GM18498 (cell line): ENCODE results near the gene SGK1.
"Not testable (repeated sequence)": the region's sequence is repeated elsewhere in the genome, so short reads cannot be mapped to it uniquely, and the experiment has no call there.

ENCODE experiments used
- ATAC-seq: cut with Tn5 transposase; IDR thresholded peaks from one replicate; pipeline ENCODE4 v1.9.1; 2021; ENCODE audit warnings: mild to moderate bottlenecking, moderate library complexity; ENCODE audit not compliant: unreplicated experiment

SGK1 gene

GRCh38 chr6:134230940-134231339, 87.0 kb downstream of the SGK1 start:
- ATAC-seq = no peak

GRCh38 chr6:134230087-134230700, 87.7 kb downstream of the SGK1 start:
- no peak for ATAC-seq

GRCh38 chr6:134229520-134229919, 88.4 kb downstream of the SGK1 start:
- no peak for ATAC-seq

GRCh38 chr6:134223796-134224420, 94.0 kb downstream of the SGK1 start:
- ATAC-seq = no peak

- ATAC-seq = no peak
Observed at GRCh38 chr6:134221250-134221649, 96.7 kb downstream of the SGK1 start.

GRCh38 chr6:134217798-134218140, 100.1 kb downstream of the SGK1 start:
- no peak for ATAC-seq

GRCh38 chr6:134217105-134217797, 100.7 kb downstream of the SGK1 start:
- ATAC-seq = no peak

- ATAC-seq = peak; percentile 61
Observed at GRCh38 chr6:134216301-134217010, 101.5 kb downstream of the SGK1 start.

GRCh38 chr6:134213410-134213809, 104.5 kb downstream of the SGK1 start:
- ATAC-seq = not testable (repeated sequence)

GRCh38 chr6:134211297-134211696, 106.6 kb downstream of the SGK1 start:
- no peak for ATAC-seq

- ATAC-seq = no peak
Observed at GRCh38 chr6:134207421-134207820, 110.5 kb downstream of the SGK1 start.

GRCh38 chr6:134205366-134205765, 112.5 kb downstream of the SGK1 start:
- no peak for ATAC-seq

- ATAC-seq = not testable (repeated sequence)
Observed at GRCh38 chr6:134204759-134205158, 113.2 kb downstream of the SGK1 start.

GRCh38 chr6:134204031-134204430, 113.9 kb downstream of the SGK1 start:
- ATAC-seq = no peak

- no peak for ATAC-seq
Observed at GRCh38 chr6:134201716-134202115, 116.2 kb downstream of the SGK1 start.

- no peak for ATAC-seq
Observed at GRCh38 chr6:134199848-134200606, 117.9 kb downstream of the SGK1 start.

GRCh38 chr6:134198093-134198492, 119.8 kb downstream of the SGK1 start:
- no peak for ATAC-seq

GRCh38 chr6:134197685-134198084, 120.2 kb downstream of the SGK1 start:
- not testable (repeated sequence) for ATAC-seq

- ATAC-seq = no peak
Observed at GRCh38 chr6:134196568-134197193, 121.2 kb downstream of the SGK1 start.

- ATAC-seq = no peak
Observed at GRCh38 chr6:134195985-134196384, 121.9 kb downstream of the SGK1 start.
